ENCODE measurements around the gene OOSP4B.
"Not testable (repeated sequence)": the region's sequence is repeated elsewhere in the genome, so short reads cannot be mapped to it uniquely, and the experiment has no call there.

OOSP4B gene

GRCh38 chr11:60016881-60017280 lies at the start of gene OOSP4B:
Gene OOSP4B (plus strand): TSS chr11:60017181.
- Histone ChIP-seq H3K27ac (ENCODE audit: low read depth, low read length) (no peak within 1 kb of the TSS), H3K36me3 (ENCODE audit: control insufficient read depth in 5 of 5, insufficient read depth in 5 of 5, low read length in 5 of 5) (no peaks in the 10 kb centered on the region), H3K9ac (ENCODE audit: low read length in 5 of 5) (no peak within 1 kb of the TSS), H3K4me1 (ENCODE audit: control insufficient read depth in 5 of 5, insufficient read depth in 5 of 5, low read length in 5 of 5) (no peaks in the 10 kb centered on the region), H3K9me3 (ENCODE audit: control insufficient read depth in 5 of 5, low read length in 5 of 5) (no peaks in the 10 kb centered on the region), H3K27me3 (ENCODE audit: control insufficient read depth in 5 of 5, insufficient read depth in 4 of 5, low read length in 5 of 5) (no peaks in the 10 kb centered on the region), H3K4me3 (ENCODE audit: low read depth in 1 of 5, low read length in 5 of 5) (no peak within 1 kb of the TSS)

GRCh38 chr11:59967677-59968394 lies 49.1 kb upstream of the OOSP4B start:
- no peak overlapping the region for H3K27ac ChIP-seq (ENCODE audit: low read depth, low read length)
- H3K9ac ChIP-seq (ENCODE audit: low read length in 5 of 5): no peak overlapping the region
- H3K9me3 ChIP-seq (ENCODE audit: control insufficient read depth in 5 of 5, low read length in 5 of 5): no peaks in the 10 kb centered on the region
- H3K4me1 ChIP-seq (ENCODE audit: control insufficient read depth in 5 of 5, insufficient read depth in 5 of 5, low read length in 5 of 5): no peaks in the 10 kb centered on the region
- H3K36me3 ChIP-seq (ENCODE audit: control insufficient read depth in 5 of 5, insufficient read depth in 5 of 5, low read length in 5 of 5): no peaks in the 10 kb centered on the region
- no peaks in the 10 kb centered on the region for H3K27me3 ChIP-seq (ENCODE audit: control insufficient read depth in 5 of 5, insufficient read depth in 4 of 5, low read length in 5 of 5)
- no peak overlapping the region for H3K4me3 ChIP-seq (ENCODE audit: low read depth in 1 of 5, low read length in 5 of 5)

GRCh38 chr11:59968395-59968783 lies 48.6 kb upstream of the OOSP4B start:
- H3K27me3 ChIP-seq (ENCODE audit: control insufficient read depth in 5 of 5, insufficient read depth in 4 of 5, low read length in 5 of 5): no peaks in the 10 kb centered on the region
- no peaks in the 10 kb centered on the region for H3K36me3 ChIP-seq (ENCODE audit: control insufficient read depth in 5 of 5, insufficient read depth in 5 of 5, low read length in 5 of 5)
- H3K9ac ChIP-seq (ENCODE audit: low read length in 5 of 5): no peak overlapping the region
- no peak overlapping the region for H3K27ac ChIP-seq (ENCODE audit: low read depth, low read length)
- H3K9me3 ChIP-seq (ENCODE audit: control insufficient read depth in 5 of 5, low read length in 5 of 5): no peaks in the 10 kb centered on the region
- no peaks in the 10 kb centered on the region for H3K4me1 ChIP-seq (ENCODE audit: control insufficient read depth in 5 of 5, insufficient read depth in 5 of 5, low read length in 5 of 5)
- no peak overlapping the region for H3K4me3 ChIP-seq (ENCODE audit: low read depth in 1 of 5, low read length in 5 of 5)

- H3K4me1 ChIP-seq (ENCODE audit: control insufficient read depth in 5 of 5, insufficient read depth in 5 of 5, low read length in 5 of 5): no peaks in the 10 kb centered on the region
- no peak overlapping the region for H3K4me3 ChIP-seq (ENCODE audit: low read depth in 1 of 5, low read length in 5 of 5)
- no peak overlapping the region for H3K27ac ChIP-seq (ENCODE audit: low read depth, low read length)
- no peaks in the 10 kb centered on the region for H3K27me3 ChIP-seq (ENCODE audit: control insufficient read depth in 5 of 5, insufficient read depth in 4 of 5, low read length in 5 of 5)
- H3K9me3 ChIP-seq (ENCODE audit: control insufficient read depth in 5 of 5, low read length in 5 of 5): no peaks in the 10 kb centered on the region
- no peak overlapping the region for H3K9ac ChIP-seq (ENCODE audit: low read length in 5 of 5)
- no peaks in the 10 kb centered on the region for H3K36me3 ChIP-seq (ENCODE audit: control insufficient read depth in 5 of 5, insufficient read depth in 5 of 5, low read length in 5 of 5)
These were observed 43.9 kb upstream of the OOSP4B start for GRCh38 chr11:59973097-59973496.

GRCh38 chr11:59981106-59981770 lies 35.7 kb upstream of the OOSP4B start:
- Histone ChIP-seq H3K4me1 (ENCODE audit: control insufficient read depth in 5 of 5, insufficient read depth in 5 of 5, low read length in 5 of 5) (no peaks in the 10 kb centered on the region), H3K27me3 (ENCODE audit: control insufficient read depth in 5 of 5, insufficient read depth in 4 of 5, low read length in 5 of 5) (no peaks in the 10 kb centered on the region)

GRCh38 chr11:59982037-59982436 lies 34.9 kb upstream of the OOSP4B start:
- not testable (repeated sequence) for H3K4me3 ChIP-seq (ENCODE audit: low read depth in 1 of 5, low read length in 5 of 5); H3K27me3 ChIP-seq (ENCODE audit: control insufficient read depth in 5 of 5, insufficient read depth in 4 of 5, low read length in 5 of 5); H3K9me3 ChIP-seq (ENCODE audit: control insufficient read depth in 5 of 5, low read length in 5 of 5); H3K9ac ChIP-seq (ENCODE audit: low read length in 5 of 5); H3K36me3 ChIP-seq (ENCODE audit: control insufficient read depth in 5 of 5, insufficient read depth in 5 of 5, low read length in 5 of 5); H3K27ac ChIP-seq (ENCODE audit: low read depth, low read length); H3K4me1 ChIP-seq (ENCODE audit: control insufficient read depth in 5 of 5, insufficient read depth in 5 of 5, low read length in 5 of 5)

More at GRCh38 chr11:59981106-59981770, 35.7 kb upstream of the OOSP4B start:
- Histone ChIP-seq H3K27ac (ENCODE audit: low read depth, low read length) (no peak overlapping the region), H3K36me3 (ENCODE audit: control insufficient read depth in 5 of 5, insufficient read depth in 5 of 5, low read length in 5 of 5) (no peaks in the 10 kb centered on the region), H3K4me3 (ENCODE audit: low read depth in 1 of 5, low read length in 5 of 5) (no peak overlapping the region), H3K9me3 (ENCODE audit: control insufficient read depth in 5 of 5, low read length in 5 of 5) (no peaks in the 10 kb centered on the region), H3K9ac (ENCODE audit: low read length in 5 of 5) (no peak overlapping the region)

GRCh38 chr11:59983212-59983611 lies 33.8 kb upstream of the OOSP4B start:
- no peaks in the 10 kb centered on the region for H3K9me3 ChIP-seq (ENCODE audit: control insufficient read depth in 5 of 5, low read length in 5 of 5)
- no peaks in the 10 kb centered on the region for H3K36me3 ChIP-seq (ENCODE audit: control insufficient read depth in 5 of 5, insufficient read depth in 5 of 5, low read length in 5 of 5)
- H3K27ac ChIP-seq (ENCODE audit: low read depth, low read length): no peak overlapping the region
- no peak overlapping the region for H3K9ac ChIP-seq (ENCODE audit: low read length in 5 of 5)
- no peaks in the 10 kb centered on the region for H3K4me1 ChIP-seq (ENCODE audit: control insufficient read depth in 5 of 5, insufficient read depth in 5 of 5, low read length in 5 of 5)
- no peak overlapping the region for H3K4me3 ChIP-seq (ENCODE audit: low read depth in 1 of 5, low read length in 5 of 5)
- H3K27me3 ChIP-seq (ENCODE audit: control insufficient read depth in 5 of 5, insufficient read depth in 4 of 5, low read length in 5 of 5): no peaks in the 10 kb centered on the region

- Histone ChIP-seq H3K4me3 (ENCODE audit: low read depth in 1 of 5, low read length in 5 of 5) (no peak overlapping the region), H3K27ac (ENCODE audit: low read depth, low read length) (no peak overlapping the region), H3K9ac (ENCODE audit: low read length in 5 of 5) (no peak overlapping the region), H3K4me1 (ENCODE audit: control insufficient read depth in 5 of 5, insufficient read depth in 5 of 5, low read length in 5 of 5) (no peaks in the 10 kb centered on the region), H3K36me3 (ENCODE audit: control insufficient read depth in 5 of 5, insufficient read depth in 5 of 5, low read length in 5 of 5) (no peaks in the 10 kb centered on the region), H3K9me3 (ENCODE audit: control insufficient read depth in 5 of 5, low read length in 5 of 5) (peaks cover 0 to 5% (median 2%) of the 10 kb centered on the region in 5 donors), H3K27me3 (ENCODE audit: control insufficient read depth in 5 of 5, insufficient read depth in 4 of 5, low read length in 5 of 5) (no peaks in the 10 kb centered on the region)
These were observed 32.6 kb upstream of the OOSP4B start for GRCh38 chr11:59984368-59984767.

GRCh38 chr11:59990421-59990820 lies 26.6 kb upstream of the OOSP4B start:
- H3K9me3 ChIP-seq (ENCODE audit: control insufficient read depth in 5 of 5, low read length in 5 of 5): peaks cover 0 to 22% (median 5%) of the 10 kb centered on the region in 5 donors

GRCh38 chr11:59992425-59992824 lies 24.6 kb upstream of the OOSP4B start:
- Histone ChIP-seq H3K9ac (ENCODE audit: low read length in 5 of 5) (no peak overlapping the region), H3K4me1 (ENCODE audit: control insufficient read depth in 5 of 5, insufficient read depth in 5 of 5, low read length in 5 of 5) (no peaks in the 10 kb centered on the region), H3K9me3 (ENCODE audit: control insufficient read depth in 5 of 5, low read length in 5 of 5) (peaks cover 0 to 22% (median 5%) of the 10 kb centered on the region in 5 donors), H3K27ac (ENCODE audit: low read depth, low read length) (no peak overlapping the region), H3K4me3 (ENCODE audit: low read depth in 1 of 5, low read length in 5 of 5) (no peak overlapping the region), H3K27me3 (ENCODE audit: control insufficient read depth in 5 of 5, insufficient read depth in 4 of 5, low read length in 5 of 5) (no peaks in the 10 kb centered on the region), H3K36me3 (ENCODE audit: control insufficient read depth in 5 of 5, insufficient read depth in 5 of 5, low read length in 5 of 5) (no peaks in the 10 kb centered on the region)

More at GRCh38 chr11:59990421-59990820, 26.6 kb upstream of the OOSP4B start:
- no peak overlapping the region for H3K4me3 ChIP-seq (ENCODE audit: low read depth in 1 of 5, low read length in 5 of 5)
- H3K9ac ChIP-seq (ENCODE audit: low read length in 5 of 5): no peak overlapping the region
- H3K4me1 ChIP-seq (ENCODE audit: control insufficient read depth in 5 of 5, insufficient read depth in 5 of 5, low read length in 5 of 5): no peaks in the 10 kb centered on the region
- H3K36me3 ChIP-seq (ENCODE audit: control insufficient read depth in 5 of 5, insufficient read depth in 5 of 5, low read length in 5 of 5): no peaks in the 10 kb centered on the region
- no peak overlapping the region for H3K27ac ChIP-seq (ENCODE audit: low read depth, low read length)
- H3K27me3 ChIP-seq (ENCODE audit: control insufficient read depth in 5 of 5, insufficient read depth in 4 of 5, low read length in 5 of 5): no peaks in the 10 kb centered on the region

Measured in subcutaneous abdominal adipose tissue (tissue), 5 donors.